HepG2 (cell line): ENCODE measurements around the gene CDK11A.
"Not testable (repeated sequence)": the region's sequence is repeated elsewhere in the genome, so short reads cannot be mapped to it uniquely, and the experiment has no call there.

Source experiments
- SMAD1 ChIP-seq: sonication (generic); formaldehyde crosslinking; IDR thresholded peaks from 2 replicates; pipeline ENCODE4 v1.4.0; 2020; ENCODE audit warnings: missing genetic modification reagents, low read depth, mild to moderate bottlenecking, borderline replicate concordance
- ZHX2 ChIP-seq, 2 experiments: sonication (generic) in 1 of 2; formaldehyde crosslinking in 1 of 2; IDR thresholded peaks; 2 replicates each; pipeline versions ENCODE4 v1.6.1 to v1.9.0; 2014 to 2022; ENCODE audit warnings: antibody characterized with exemption in 1 of 2, borderline replicate concordance in 1 of 2, inconsistent platforms in 1 of 2, low read depth in 1 of 2, missing genetic modification reagents in 1 of 2

GRCh38 chr1:1674806-1675205 is 49.4 kb downstream of the CDK11A start:
- not testable (repeated sequence) for TF ChIP-seq SMAD1 (CRISPR knock-in tag); ZHX2 (IDR thresholded peaks at IDR 0.05; ENCODE audit: low read depth); ZHX2 (CRISPR knock-in tag; IDR thresholded peaks at IDR 0.05; ENCODE audit: borderline replicate concordance)
